ENCODE results near the gene IL15.
A peak's percentile ranks its signal among the peaks of the same experiment; 100 is the strongest.
"Not testable (repeated sequence)": the region's sequence is repeated elsewhere in the genome, so short reads cannot be mapped to it uniquely, and the experiment has no call there.

IL15 gene

GRCh38 chr4:141647966-141648365, 11.6 kb downstream of the IL15 start:
- no peak for DNase-seq (ENCODE audit: low read depth)

- peak; percentile 82 for DNase-seq (ENCODE audit: low read depth)
Measured at GRCh38 chr4:141652161-141652778, 15.9 kb downstream of the IL15 start.

- DNase-seq (ENCODE audit: low read depth) = no peak
Measured at GRCh38 chr4:141654098-141654497, 17.7 kb downstream of the IL15 start.

GRCh38 chr4:141656031-141656430, 19.6 kb downstream of the IL15 start:
- no peak for DNase-seq (ENCODE audit: low read depth)

GRCh38 chr4:141657550-141658250, 21.3 kb downstream of the IL15 start:
- no peak for DNase-seq (ENCODE audit: low read depth)

- DNase-seq (ENCODE audit: low read depth) = no peak
Measured at GRCh38 chr4:141658309-141658708, 21.9 kb downstream of the IL15 start.

- DNase-seq (ENCODE audit: low read depth) = no peak
Measured at GRCh38 chr4:141659539-141659938, 23.2 kb downstream of the IL15 start.

- no peak for DNase-seq (ENCODE audit: low read depth)
Measured at GRCh38 chr4:141660880-141661279, 24.5 kb downstream of the IL15 start.

GRCh38 chr4:141668200-141668910, 32.0 kb downstream of the IL15 start:
- no peak for DNase-seq (ENCODE audit: low read depth)

- no peak for DNase-seq (ENCODE audit: low read depth)
Measured at GRCh38 chr4:141669501-141669900, 33.1 kb downstream of the IL15 start.

- DNase-seq (ENCODE audit: low read depth) = no peak
Measured at GRCh38 chr4:141675384-141675783, 39.0 kb downstream of the IL15 start.

- DNase-seq (ENCODE audit: low read depth) = no peak
Measured at GRCh38 chr4:141676087-141676670, 39.8 kb downstream of the IL15 start.

GRCh38 chr4:141680060-141680459, 43.7 kb downstream of the IL15 start:
- no peak for DNase-seq (ENCODE audit: low read depth)

- no peak for DNase-seq (ENCODE audit: low read depth)
Measured at GRCh38 chr4:141684785-141685184, 48.4 kb downstream of the IL15 start.

GRCh38 chr4:141686146-141686775, 49.9 kb downstream of the IL15 start:
- no peak for DNase-seq (ENCODE audit: low read depth)

- DNase-seq (ENCODE audit: low read depth) = no peak
Measured at GRCh38 chr4:141686879-141687278, 50.5 kb downstream of the IL15 start.

- DNase-seq (ENCODE audit: low read depth) = not testable (repeated sequence)
Measured at GRCh38 chr4:141689726-141690296, 53.4 kb downstream of the IL15 start.

- DNase-seq (ENCODE audit: low read depth) = not testable (repeated sequence)
Measured at GRCh38 chr4:141691247-141691646, 54.9 kb downstream of the IL15 start.

- DNase-seq (ENCODE audit: low read depth) = no peak
Measured at GRCh38 chr4:141692081-141692480, 55.7 kb downstream of the IL15 start.

GRCh38 chr4:141697116-141697515, 60.7 kb downstream of the IL15 start:
- DNase-seq (ENCODE audit: low read depth) = no peak

- DNase-seq (ENCODE audit: low read depth) = no peak
Measured at GRCh38 chr4:141702472-141703182, 66.2 kb downstream of the IL15 start.

Data from fibroblast of the conjunctiva (primary cell).